Osteocyte (in vitro differentiated cells): ENCODE data around the gene FNDC8. TPM values are rescaled to one million over a fixed set of nuclear protein-coding genes. Genes with fewer than 3 reads are reported as not detected.

Experiments used
- DNase-seq: peaks from one replicate; pipeline ENCODE4 v3.0.0; 2021; ENCODE audit warnings: mixed read lengths; ENCODE audit not compliant: unreplicated experiment; ENCODE audit errors: extremely low spot score
- H3K27ac Mint-ChIP-seq: one replicate; pipeline ENCODE4 v1.8.0; 2021; ENCODE audit warnings: mild to moderate bottlenecking, mixed read lengths; ENCODE audit not compliant: unreplicated experiment
- H3K27me3 Mint-ChIP-seq: one replicate; pipeline ENCODE4 v1.8.0; 2021; ENCODE audit warnings: mixed read lengths; ENCODE audit not compliant: unreplicated experiment
- H3K36me3 Mint-ChIP-seq: one replicate; pipeline ENCODE4 v1.8.0; 2021; ENCODE audit warnings: mixed read lengths; ENCODE audit not compliant: unreplicated experiment
- H3K4me1 Mint-ChIP-seq: one replicate; pipeline ENCODE4 v1.8.0; 2021; ENCODE audit warnings: mixed read lengths; ENCODE audit not compliant: unreplicated experiment
- H3K4me3 Mint-ChIP-seq: one replicate; pipeline ENCODE4 v1.8.0; 2021; ENCODE audit warnings: mild to moderate bottlenecking, moderate library complexity, mixed read lengths; ENCODE audit not compliant: unreplicated experiment
- H3K9me3 Mint-ChIP-seq: one replicate; pipeline ENCODE4 v1.8.0; 2021; ENCODE audit warnings: mixed read lengths; ENCODE audit not compliant: unreplicated experiment
- CTCF ChIP-seq: fragments of 200-600 bp; sonication (generic); IDR thresholded peaks from 2 replicates; pipeline ENCODE4 v1.5.0; 2021; ENCODE audit warnings: antibody characterized with exemption, mild to moderate bottlenecking, moderate library complexity
- total RNA-seq: library from RNA; stranded (reverse); gene quantifications from 2 replicates; pipeline ENCODE4 v1.2.1, GENCODE V29; 2021

FNDC8 gene
- total RNA-seq, 1 donor from 2014 or later: not detected

DNA sequence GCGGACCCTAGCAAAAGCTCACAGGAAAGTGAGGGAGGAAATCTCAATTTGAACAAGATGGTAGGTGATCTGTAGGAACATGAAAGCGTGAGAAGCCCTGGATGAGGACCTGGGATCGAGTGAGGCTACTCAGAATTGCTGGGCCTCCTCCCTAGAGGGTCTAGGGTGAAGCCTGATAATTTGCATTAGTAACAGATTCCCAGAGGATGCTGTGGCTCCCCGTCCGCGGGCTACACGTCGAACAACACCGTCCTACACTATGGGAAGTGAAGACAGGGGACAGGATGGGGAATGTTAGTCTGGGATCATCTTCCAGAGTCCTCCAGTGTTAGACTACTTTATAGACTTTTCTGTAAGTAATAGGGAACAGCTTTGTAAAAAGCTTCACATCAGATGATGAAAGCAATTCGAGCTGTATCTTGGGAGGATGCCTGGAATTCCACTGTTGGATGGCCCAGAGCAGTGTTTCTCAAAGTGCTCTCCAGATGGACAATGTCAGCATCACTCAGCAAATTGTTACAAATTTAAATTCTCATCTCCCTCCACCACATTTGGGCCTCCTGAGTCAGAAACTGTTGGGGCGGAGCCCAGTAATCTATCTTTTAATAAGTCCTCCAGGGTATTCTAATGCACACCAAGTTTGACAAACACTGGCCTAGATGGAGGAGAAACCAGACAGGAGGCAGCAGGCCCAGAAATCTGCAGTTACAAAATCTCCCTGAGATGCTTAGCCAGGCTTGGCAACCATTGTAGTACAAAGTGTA lies 6.5 kb downstream of the FNDC8 start:
- Mint-ChIP-seq H3K9me3 (no peaks in the 10 kb centered on the region), H3K4me3 (no peak overlapping the region), H3K4me1 (peaks cover 8% of the 10 kb centered on the region), H3K27me3 (no peaks in the 10 kb centered on the region), H3K27ac (no peak overlapping the region), H3K36me3 (peaks cover 3% of the 10 kb centered on the region)
- no peak for DNase-seq
- TF ChIP-seq CTCF: no peak

- DNase-seq: no peak
- Mint-ChIP-seq H3K4me1 (peaks cover 8% of the 10 kb centered on the region), H3K36me3 (peaks cover 11% of the 10 kb centered on the region), H3K27me3 (no peaks in the 10 kb centered on the region), H3K9me3 (no peaks in the 10 kb centered on the region), H3K4me3 (no peak overlapping the region), H3K27ac (no peak overlapping the region)
- TF ChIP-seq CTCF: no peak
These were observed 7.9 kb downstream of the FNDC8 start for GRCh38 chr17:35129154-35129972.

DNA sequence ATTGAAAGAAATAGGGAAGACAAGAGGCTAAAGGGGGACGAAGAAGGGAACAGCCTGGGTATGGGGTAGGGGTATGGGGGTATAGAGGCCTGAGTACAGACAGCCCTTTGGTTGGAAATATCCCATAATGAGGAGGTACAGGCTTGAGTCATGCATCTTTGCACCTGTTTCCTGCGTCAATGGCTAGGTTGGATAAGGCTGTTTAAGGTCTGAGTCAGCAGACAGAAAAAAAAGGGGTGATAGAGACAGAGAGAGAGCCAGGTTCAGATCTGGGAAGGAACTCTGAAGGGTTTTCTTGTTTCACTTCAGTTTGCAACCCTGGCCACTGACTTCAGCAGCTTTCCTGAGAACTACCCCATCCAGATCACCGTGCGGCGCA lies 8.5 kb downstream of the FNDC8 start:
- H3K27me3 Mint-ChIP-seq: no peaks in the 10 kb centered on the region
- peaks cover 11% of the 10 kb centered on the region for H3K36me3 Mint-ChIP-seq
- DNase-seq: no peak
- no peak overlapping the region for H3K27ac Mint-ChIP-seq
- no peak for TF ChIP-seq CTCF
- H3K9me3 Mint-ChIP-seq: no peaks in the 10 kb centered on the region
- peaks cover 8% of the 10 kb centered on the region for H3K4me1 Mint-ChIP-seq
- H3K4me3 Mint-ChIP-seq: no peak overlapping the region

DNA sequence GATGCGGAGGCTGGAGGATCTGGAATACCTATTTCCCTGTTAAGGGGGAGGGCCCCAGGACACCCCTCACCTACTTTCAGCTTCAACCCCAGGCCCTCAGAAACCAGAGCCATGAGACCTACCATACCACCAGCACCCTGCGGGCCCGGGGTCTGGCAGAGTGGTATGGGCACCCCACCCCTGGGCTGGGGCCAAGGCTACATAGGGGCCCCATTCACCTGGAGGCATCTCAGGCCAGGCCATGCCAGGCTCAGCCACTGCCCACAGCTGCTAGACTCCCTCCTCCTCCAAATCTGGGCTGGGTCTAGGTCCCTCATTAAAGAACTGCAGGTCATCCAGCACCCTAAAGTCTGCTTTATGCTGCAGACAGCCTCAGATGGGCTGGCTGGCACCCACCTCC lies 9.0 kb downstream of the FNDC8 start:
- Mint-ChIP-seq H3K27ac (no peak overlapping the region), H3K27me3 (no peaks in the 10 kb centered on the region), H3K9me3 (no peaks in the 10 kb centered on the region), H3K4me3 (no peak overlapping the region), H3K4me1 (peaks cover 8% of the 10 kb centered on the region), H3K36me3 (peaks cover 13% of the 10 kb centered on the region)
- DNase-seq: no peak
- no peak for TF ChIP-seq CTCF

DNA sequence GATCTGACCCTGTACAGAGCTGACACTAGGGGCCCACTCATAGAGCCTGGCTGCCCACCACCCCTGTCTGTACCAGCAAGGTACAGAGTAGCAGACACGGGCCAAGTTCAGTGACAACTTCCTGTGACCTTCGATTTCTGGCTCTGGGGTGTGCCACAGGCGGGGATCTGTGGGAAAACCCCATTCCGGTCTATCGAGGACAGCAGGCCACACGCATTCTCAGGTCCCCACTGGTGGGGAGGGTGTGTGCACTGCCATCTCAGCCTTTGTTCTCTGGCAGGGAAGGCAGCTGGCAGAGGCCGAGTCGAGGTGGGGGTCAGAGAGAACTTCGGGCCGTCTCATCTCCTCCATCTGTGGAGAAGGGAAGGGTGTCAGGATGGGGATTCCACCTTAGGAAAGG lies 10.7 kb downstream of the FNDC8 start:
- DNase-seq: no peak
- no peak overlapping the region for H3K4me3 Mint-ChIP-seq
- no peak for TF ChIP-seq CTCF
- H3K27me3 Mint-ChIP-seq: no peaks in the 10 kb centered on the region
- peaks cover 8% of the 10 kb centered on the region for H3K4me1 Mint-ChIP-seq
- H3K27ac Mint-ChIP-seq: no peak overlapping the region
- H3K36me3 Mint-ChIP-seq: peaks cover 22% of the 10 kb centered on the region
- no peaks in the 10 kb centered on the region for H3K9me3 Mint-ChIP-seq
